Large intestine (tissue), 3 donors: Measurements from ENCODE around the gene TTC3. TPM values are rescaled to one million over a fixed set of nuclear protein-coding genes. Genes with fewer than 3 reads are reported as not detected.
"Not testable (repeated sequence)": the region's sequence is repeated elsewhere in the genome, so short reads cannot be mapped to it uniquely, and the experiment has no call there.

Experiments used
- DNase-seq, 2 donors: peaks; one replicate each; pipeline versions ENCODE4 v3.0.0 to v3.0.0-alpha.2; 2013
- H3K27ac ChIP-seq: one replicate; pipeline ENCODE4 v1.5.1; 2013; ENCODE audit warnings: low read length
- H3K27me3 ChIP-seq: 2 replicates; pipeline ENCODE4 v1.6.1; 2013; ENCODE audit warnings: low read length; ENCODE audit not compliant: control insufficient read depth, insufficient read depth
- H3K36me3 ChIP-seq: 2 replicates; pipeline ENCODE4 v1.6.1; 2013; ENCODE audit warnings: low read length; ENCODE audit not compliant: control insufficient read depth, insufficient read depth
- H3K4me1 ChIP-seq: one replicate; pipeline ENCODE4 v1.6.1; 2013; ENCODE audit warnings: low read length; ENCODE audit not compliant: control insufficient read depth, insufficient read depth
- H3K4me3 ChIP-seq: one replicate; pipeline ENCODE4 v1.5.1; 2013; ENCODE audit warnings: low read length
- H3K9me3 ChIP-seq: one replicate; pipeline ENCODE4 v1.6.1; 2013; ENCODE audit warnings: mild to moderate bottlenecking, low read depth, low read length, moderate library complexity; ENCODE audit not compliant: control insufficient read depth
- WGBS: methylation state at CpG from one replicate; pipeline ENCODE4 v1.1.5; 2013; ENCODE audit warnings: low lambda C conversion rate; ENCODE audit not compliant: insufficient coverage; 5-methylcytosine and 5-hydroxymethylcytosine counted together
- polyA plus RNA-seq: library from polyadenylated mRNA; unstranded; fragments of 120-200 nt; gene quantifications from one replicate; pipeline ENCODE4 v1.2.1, GENCODE V29; 2013

The TTC3 gene
- polyA plus RNA-seq, 1 donor, result 108 TPM

DNA sequence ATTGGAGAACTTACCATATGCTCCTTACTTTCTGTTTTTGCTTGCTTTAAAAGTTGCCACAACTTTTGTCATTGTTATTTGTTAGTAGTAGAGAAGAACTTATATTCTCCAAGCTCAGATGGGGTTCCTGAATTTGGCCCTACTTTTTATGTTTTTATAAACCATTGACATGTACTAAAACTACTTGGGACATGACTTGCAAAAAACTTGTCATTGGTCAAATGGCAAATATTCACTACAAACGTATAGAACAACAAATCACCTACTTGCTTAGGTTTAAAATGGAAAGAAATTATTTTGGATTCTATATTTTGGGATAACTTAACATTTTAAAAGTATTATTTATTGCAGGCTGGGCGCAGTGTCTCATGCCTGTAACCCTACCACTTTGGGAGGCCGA is 32.8 kb upstream of the TTC3 start:
- Histone ChIP-seq H3K4me1 (no peaks in the 10 kb centered on the region), H3K27me3 (no peaks in the 10 kb centered on the region), H3K9me3 (no peaks in the 10 kb centered on the region), H3K36me3 (no peaks in the 10 kb centered on the region), H3K4me3 (no peak overlapping the region), H3K27ac (no peak overlapping the region)
- no peak for DNase-seq
- 100% methylated on average over 1 of the region's 3 CpGs for WGBS

DNA sequence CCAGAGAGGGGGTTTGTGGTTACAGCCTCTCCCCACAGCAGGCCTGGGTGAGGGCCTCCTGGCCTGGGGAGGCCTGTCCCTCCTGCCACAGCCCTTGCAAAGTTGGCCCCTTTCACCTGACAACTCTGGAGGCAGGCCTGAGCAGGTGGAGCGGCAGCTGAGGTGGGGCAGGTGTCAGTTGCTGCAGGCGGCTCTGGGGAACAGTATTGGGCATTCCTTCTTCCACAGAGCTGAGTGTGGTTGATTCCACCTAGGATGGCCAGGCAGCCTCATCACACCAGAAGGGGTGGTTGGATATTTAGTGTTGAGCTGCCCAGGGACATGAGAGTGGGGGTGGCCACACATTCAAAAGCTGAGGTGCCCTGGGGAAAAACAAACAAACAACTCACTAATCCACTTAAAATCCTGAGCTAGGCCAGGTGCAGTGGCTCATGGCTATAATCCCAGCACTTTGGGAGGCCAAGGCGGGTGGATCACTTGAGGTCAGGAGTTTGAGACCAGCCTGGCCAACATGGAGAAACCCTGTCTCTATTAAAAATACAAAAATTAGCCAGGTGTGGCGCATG is 31.3 kb upstream of the TTC3 start:
- Histone ChIP-seq H3K4me1 (peaks cover 1% of the 10 kb centered on the region), H3K9me3 (peaks cover 2% of the 10 kb centered on the region), H3K27me3 (no peaks in the 10 kb centered on the region), H3K4me3 (no peak overlapping the region), H3K27ac (no peak overlapping the region), H3K36me3 (no peaks in the 10 kb centered on the region)
- no CpG with 5 or more reads among the region's 4 CpGs for WGBS
- DNase-seq, result no peak

DNA sequence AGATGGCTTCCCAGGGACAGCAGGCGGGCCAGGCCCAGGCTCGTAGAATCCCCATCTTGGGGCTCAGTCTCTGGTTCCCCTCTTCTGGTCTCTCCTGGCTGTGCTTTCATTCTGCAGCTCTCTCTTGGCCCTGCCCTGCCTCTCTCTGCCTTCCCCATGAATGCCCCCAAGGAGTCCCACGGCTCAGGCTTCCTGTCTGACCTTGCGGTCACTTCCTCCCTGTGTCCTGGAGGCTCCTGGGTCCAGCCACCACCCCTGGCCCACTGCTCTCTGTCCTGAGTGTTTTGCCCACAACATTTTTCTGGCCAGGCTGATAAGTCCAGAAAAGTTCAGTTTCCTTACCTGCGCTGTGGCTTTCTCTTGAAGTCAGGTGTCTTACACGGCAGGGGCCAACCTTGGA is 29.2 kb upstream of the TTC3 start:
- Histone ChIP-seq H3K27ac (no peak overlapping the region), H3K9me3 (peaks cover 2% of the 10 kb centered on the region), H3K36me3 (no peaks in the 10 kb centered on the region), H3K4me1 (peaks cover 9% of the 10 kb centered on the region), H3K4me3 (no peak overlapping the region), H3K27me3 (no peaks in the 10 kb centered on the region)
- DNase-seq, result no peak
- WGBS, result no CpG with 5 or more reads among the region's 6 CpGs

DNA sequence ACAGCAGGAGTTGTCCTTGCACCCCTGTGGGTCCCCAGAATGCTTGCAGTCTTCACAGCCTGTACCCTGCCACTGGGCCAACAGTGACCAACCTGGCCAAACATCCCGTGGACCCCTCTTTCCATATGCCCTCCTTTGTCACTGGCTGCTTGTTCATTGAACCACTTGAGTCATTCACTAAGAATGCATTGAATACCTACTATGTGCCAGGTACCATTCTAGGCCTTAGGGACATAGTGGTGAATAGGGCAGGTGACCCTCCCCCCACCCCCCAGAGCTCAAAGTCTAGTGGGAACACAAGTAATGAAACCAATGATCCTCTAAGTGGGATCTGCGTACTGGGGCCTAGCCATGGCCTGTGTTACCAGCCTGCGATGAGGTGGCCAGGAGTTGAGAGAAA is 28.4 kb upstream of the TTC3 start:
- no peaks in the 10 kb centered on the region for H3K36me3 ChIP-seq
- no peaks in the 10 kb centered on the region for H3K27me3 ChIP-seq
- H3K4me1 ChIP-seq, result peaks cover 9% of the 10 kb centered on the region
- peaks cover 2% of the 10 kb centered on the region for H3K9me3 ChIP-seq
- H3K4me3 ChIP-seq, result no peak overlapping the region
- H3K27ac ChIP-seq, result no peak overlapping the region
- WGBS, result no CpG with 5 or more reads among the region's 3 CpGs
- no peak for DNase-seq

DNA sequence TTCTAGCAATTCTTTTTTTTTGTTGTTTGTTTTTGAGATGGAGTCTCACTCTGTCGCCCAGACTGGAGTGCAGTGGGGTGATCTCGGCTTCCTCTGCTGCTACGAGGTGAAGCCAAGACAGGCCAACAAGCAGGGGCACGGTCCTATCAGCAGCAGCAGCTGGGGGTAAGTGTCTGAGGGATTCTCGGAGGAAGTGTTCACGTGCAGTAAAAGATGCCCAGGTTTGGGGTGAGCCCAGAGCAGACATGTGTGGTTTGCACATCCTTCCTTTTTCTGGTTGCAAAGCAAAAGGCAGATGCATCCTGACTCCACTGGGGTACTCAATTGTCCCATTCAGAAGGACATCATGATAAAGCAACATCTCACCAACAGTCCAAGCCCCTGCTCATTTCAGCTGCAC is 27.9 kb upstream of the TTC3 start:
- H3K4me1 ChIP-seq, result peaks cover 9% of the 10 kb centered on the region
- no peaks in the 10 kb centered on the region for H3K36me3 ChIP-seq
- H3K27me3 ChIP-seq, result no peaks in the 10 kb centered on the region
- no peak overlapping the region for H3K4me3 ChIP-seq
- 100% methylated on average over 1 of the region's 6 CpGs for WGBS
- DNase-seq, result no peak
- peaks cover 2% of the 10 kb centered on the region for H3K9me3 ChIP-seq
- no peak overlapping the region for H3K27ac ChIP-seq

DNA sequence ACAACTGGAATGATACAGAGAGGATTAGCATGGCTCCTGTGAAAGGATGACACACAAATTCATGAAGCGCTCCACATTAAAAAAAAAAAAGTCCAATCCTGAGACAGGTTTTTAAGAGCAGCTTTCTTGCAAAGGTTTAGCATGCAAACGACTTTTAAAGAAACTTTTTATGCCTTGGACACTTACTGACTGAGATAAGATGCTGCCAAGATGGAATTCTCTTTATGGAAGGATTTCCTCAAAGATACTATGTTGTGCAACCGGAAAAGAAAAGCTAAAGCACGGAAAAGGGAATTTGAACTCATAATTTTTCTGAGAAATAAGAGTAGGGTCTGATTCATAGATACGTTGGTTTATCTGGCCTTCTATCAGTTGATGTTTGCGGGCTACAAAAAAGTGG is 27.5 kb upstream of the TTC3 start:
- Histone ChIP-seq H3K27me3 (no peaks in the 10 kb centered on the region), H3K27ac (no peak overlapping the region), H3K9me3 (peaks cover 2% of the 10 kb centered on the region), H3K4me1 (peaks cover 9% of the 10 kb centered on the region), H3K36me3 (no peaks in the 10 kb centered on the region), H3K4me3 (no peak overlapping the region)
- DNase-seq, result no peak
- 96% methylated on average over 3 of the region's 6 CpGs for WGBS

DNA sequence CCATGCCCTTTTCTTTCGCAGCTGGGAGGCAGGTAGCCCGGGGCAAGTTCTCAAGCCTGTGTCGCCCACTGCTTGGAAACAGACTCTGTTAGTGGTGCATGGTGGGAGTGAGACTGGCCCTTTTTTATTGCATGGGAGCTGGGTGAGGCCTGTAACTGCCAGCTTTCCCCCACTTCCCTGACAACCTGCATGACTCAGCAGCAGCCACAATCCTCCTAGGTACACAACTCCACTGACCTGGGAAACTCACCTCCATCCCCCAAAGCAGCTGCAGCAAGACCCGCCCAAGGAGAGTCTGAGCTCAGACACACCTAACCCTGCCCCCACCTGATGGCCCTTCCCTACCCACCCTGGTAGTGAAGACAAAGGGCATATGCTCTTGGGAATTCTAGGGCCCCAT is 26.0 kb upstream of the TTC3 start:
- Histone ChIP-seq H3K27me3 (no peaks in the 10 kb centered on the region), H3K4me3 (no peak overlapping the region), H3K36me3 (no peaks in the 10 kb centered on the region), H3K9me3 (peaks cover 2% of the 10 kb centered on the region), H3K27ac (peak overlapping the region; percentile 32), H3K4me1 (peaks cover 9% of the 10 kb centered on the region)
- peak; percentile 45 to 80 for DNase-seq
- WGBS, result no CpG with 5 or more reads among the region's 4 CpGs

DNA sequence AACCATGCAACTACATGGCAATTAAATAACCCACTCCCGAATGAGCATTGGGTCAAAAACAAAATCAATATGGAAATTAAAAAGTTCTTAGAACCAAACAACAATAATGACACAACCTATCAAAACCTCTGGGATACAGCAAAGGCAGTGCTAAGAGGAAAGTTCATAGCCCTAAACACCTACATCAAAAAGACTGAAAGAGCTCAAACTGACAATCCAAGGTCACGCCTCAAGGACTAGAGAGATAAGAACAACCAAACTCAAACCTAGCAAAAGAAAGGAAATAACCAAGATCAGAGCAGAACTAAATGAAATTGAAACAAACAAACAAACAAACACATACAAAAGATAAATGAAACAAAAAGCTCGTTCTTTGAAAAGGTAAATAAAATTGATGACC is 23.3 kb upstream of the TTC3 start:
- H3K9me3 ChIP-seq, H3K4me1 ChIP-seq, H3K4me3 ChIP-seq, H3K27ac ChIP-seq, H3K36me3 ChIP-seq, DNase-seq, H3K27me3 ChIP-seq: not testable (repeated sequence)
- WGBS, result no CpG with 5 or more reads among the region's 3 CpGs

DNA sequence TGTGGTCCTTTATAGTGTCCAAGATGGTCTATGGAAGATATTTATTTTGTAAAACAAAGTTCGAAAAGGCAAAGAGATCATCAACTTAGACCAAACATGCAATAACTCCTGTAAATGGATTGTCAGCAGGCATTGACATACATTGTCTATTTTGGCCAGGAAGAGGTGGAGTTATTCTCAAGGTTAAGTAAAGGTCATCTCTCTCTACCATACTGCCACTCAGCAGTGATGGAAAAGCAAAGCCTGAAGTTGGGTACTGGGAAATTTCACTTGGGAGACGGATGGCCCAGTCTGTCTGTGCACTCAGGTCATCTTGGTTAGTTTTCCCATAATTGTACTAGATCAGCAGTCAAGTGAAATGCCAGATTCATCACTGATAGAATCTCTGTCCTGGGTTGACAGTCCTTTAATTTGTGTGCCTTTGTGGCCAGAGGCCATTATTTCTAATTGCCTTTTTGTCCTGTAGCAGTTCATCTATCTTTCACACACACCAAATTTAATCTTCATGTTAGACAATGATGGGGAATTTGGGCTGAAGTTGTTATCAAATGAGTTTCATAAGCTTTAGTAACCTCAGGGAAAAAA is 17.7 kb upstream of the TTC3 start:
- no peak overlapping the region for H3K4me3 ChIP-seq
- H3K27me3 ChIP-seq, result no peaks in the 10 kb centered on the region
- WGBS, result no CpG with 5 or more reads among the region's 2 CpGs
- DNase-seq, result no peak
- H3K27ac ChIP-seq, result no peak overlapping the region
- no peaks in the 10 kb centered on the region for H3K9me3 ChIP-seq
- H3K4me1 ChIP-seq, result peaks cover 4% of the 10 kb centered on the region
- no peaks in the 10 kb centered on the region for H3K36me3 ChIP-seq

DNA sequence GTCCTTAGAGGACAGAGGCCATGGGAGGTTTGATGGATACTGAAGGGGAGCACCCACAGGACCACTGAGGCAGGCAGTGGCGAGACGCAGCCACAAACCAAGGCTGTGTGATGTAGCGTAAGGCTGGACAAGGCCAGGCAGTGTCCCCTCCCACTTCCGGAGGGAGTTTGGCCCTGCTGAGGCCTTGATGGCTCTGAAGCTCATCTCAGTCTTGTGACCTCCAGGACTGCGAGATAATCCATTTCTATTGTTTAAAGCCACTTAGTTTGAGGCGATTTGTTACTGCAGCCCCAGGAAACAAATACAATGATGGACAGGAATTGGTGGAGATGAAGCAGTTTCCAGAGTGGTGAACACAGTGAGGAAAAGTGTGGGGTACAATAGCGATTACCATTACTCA is 15.4 kb upstream of the TTC3 start:
- no peaks in the 10 kb centered on the region for H3K9me3 ChIP-seq
- no peaks in the 10 kb centered on the region for H3K27me3 ChIP-seq
- H3K36me3 ChIP-seq, result no peaks in the 10 kb centered on the region
- peaks cover 7% of the 10 kb centered on the region for H3K4me1 ChIP-seq
- H3K27ac ChIP-seq, result no peak overlapping the region
- DNase-seq, result no peak
- H3K4me3 ChIP-seq, result no peak overlapping the region
- 100% methylated on average over 1 of the region's 7 CpGs for WGBS

DNA sequence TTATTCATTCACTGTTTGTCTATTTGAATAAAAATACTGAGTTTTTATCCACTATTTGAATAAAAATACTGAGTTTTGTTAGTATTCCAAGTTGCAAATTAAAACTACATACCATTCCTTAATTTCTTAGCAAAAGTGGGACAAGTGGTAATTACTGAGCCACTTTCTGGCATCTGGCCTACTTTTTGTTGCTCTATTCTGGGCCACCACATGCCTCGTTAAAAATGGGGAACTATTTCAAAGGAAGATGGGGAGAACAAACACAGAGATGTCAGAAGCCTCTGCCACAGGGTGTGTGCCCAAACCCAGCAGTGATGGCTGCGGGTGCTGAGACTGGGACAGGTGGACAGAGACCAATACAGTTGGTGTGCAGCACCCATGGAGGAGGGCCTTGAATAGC is 14.8 kb upstream of the TTC3 start:
- H3K4me3 ChIP-seq, result no peak overlapping the region
- H3K36me3 ChIP-seq, result no peaks in the 10 kb centered on the region
- no peak for DNase-seq
- H3K27me3 ChIP-seq, result no peaks in the 10 kb centered on the region
- no peak overlapping the region for H3K27ac ChIP-seq
- peaks cover 7% of the 10 kb centered on the region for H3K4me1 ChIP-seq
- no peaks in the 10 kb centered on the region for H3K9me3 ChIP-seq
- WGBS, result no CpG with 5 or more reads among the region's 2 CpGs
